NCI-H1694 (cell line): ENCODE data around the gene KIAA2012.

Source experiments
- DNase-seq: peaks from one replicate; lab custom pipeline; 2025; lab: John Stamatoyannopoulos, UW

Gene KIAA2012

GRCh38 chr2:202043475-202043874 is 29.6 kb upstream of the KIAA2012 start:
- no peak for DNase-seq

GRCh38 chr2:202044777-202045176 is 28.3 kb upstream of the KIAA2012 start:
- DNase-seq: no peak

- DNase-seq: no peak
Measured at GRCh38 chr2:202046572-202046971, 26.5 kb upstream of the KIAA2012 start.

GRCh38 chr2:202049092-202049728 is 23.8 kb upstream of the KIAA2012 start:
- no peak for DNase-seq

GRCh38 chr2:202049840-202050239 is 23.2 kb upstream of the KIAA2012 start:
- DNase-seq: no peak

GRCh38 chr2:202050652-202051051 is 22.4 kb upstream of the KIAA2012 start:
- no peak for DNase-seq

GRCh38 chr2:202051499-202052161 is 21.4 kb upstream of the KIAA2012 start:
- DNase-seq: no peak

GRCh38 chr2:202052235-202052634 is 20.8 kb upstream of the KIAA2012 start:
- no peak for DNase-seq

GRCh38 chr2:202054679-202055078 is 18.4 kb upstream of the KIAA2012 start:
- DNase-seq: no peak

- no peak for DNase-seq
Measured at GRCh38 chr2:202056611-202057010, 16.4 kb upstream of the KIAA2012 start.

- DNase-seq: no peak
Measured at GRCh38 chr2:202060218-202060617, 12.8 kb upstream of the KIAA2012 start.

GRCh38 chr2:202061695-202062094 is 11.4 kb upstream of the KIAA2012 start:
- no peak for DNase-seq

- no peak for DNase-seq
Measured at GRCh38 chr2:202064171-202064880, 8.7 kb upstream of the KIAA2012 start.

- DNase-seq: no peak
Measured at GRCh38 chr2:202064881-202065230, 8.2 kb upstream of the KIAA2012 start.

GRCh38 chr2:202065876-202066275 is 7.2 kb upstream of the KIAA2012 start:
- no peak for DNase-seq

- DNase-seq: no peak
Measured at GRCh38 chr2:202066875-202067274, 6.2 kb upstream of the KIAA2012 start.

GRCh38 chr2:202067589-202067988 is 5.5 kb upstream of the KIAA2012 start:
- no peak for DNase-seq

GRCh38 chr2:202069170-202070067 is 3.6 kb upstream of the KIAA2012 start:
- DNase-seq: no peak

- no peak for DNase-seq
Measured at GRCh38 chr2:202071107-202071506, 1.9 kb upstream of the KIAA2012 start.

GRCh38 chr2:202072226-202072625 is 829 bp upstream of the KIAA2012 start:
- DNase-seq: peak; percentile 22

GRCh38 chr2:202074324-202074723 is 1.3 kb downstream of the KIAA2012 start:
- DNase-seq: no peak

GRCh38 chr2:202079310-202079709 is 6.3 kb downstream of the KIAA2012 start:
- no peak for DNase-seq
